Measurements from ENCODE around the gene STX10.

DNA sequence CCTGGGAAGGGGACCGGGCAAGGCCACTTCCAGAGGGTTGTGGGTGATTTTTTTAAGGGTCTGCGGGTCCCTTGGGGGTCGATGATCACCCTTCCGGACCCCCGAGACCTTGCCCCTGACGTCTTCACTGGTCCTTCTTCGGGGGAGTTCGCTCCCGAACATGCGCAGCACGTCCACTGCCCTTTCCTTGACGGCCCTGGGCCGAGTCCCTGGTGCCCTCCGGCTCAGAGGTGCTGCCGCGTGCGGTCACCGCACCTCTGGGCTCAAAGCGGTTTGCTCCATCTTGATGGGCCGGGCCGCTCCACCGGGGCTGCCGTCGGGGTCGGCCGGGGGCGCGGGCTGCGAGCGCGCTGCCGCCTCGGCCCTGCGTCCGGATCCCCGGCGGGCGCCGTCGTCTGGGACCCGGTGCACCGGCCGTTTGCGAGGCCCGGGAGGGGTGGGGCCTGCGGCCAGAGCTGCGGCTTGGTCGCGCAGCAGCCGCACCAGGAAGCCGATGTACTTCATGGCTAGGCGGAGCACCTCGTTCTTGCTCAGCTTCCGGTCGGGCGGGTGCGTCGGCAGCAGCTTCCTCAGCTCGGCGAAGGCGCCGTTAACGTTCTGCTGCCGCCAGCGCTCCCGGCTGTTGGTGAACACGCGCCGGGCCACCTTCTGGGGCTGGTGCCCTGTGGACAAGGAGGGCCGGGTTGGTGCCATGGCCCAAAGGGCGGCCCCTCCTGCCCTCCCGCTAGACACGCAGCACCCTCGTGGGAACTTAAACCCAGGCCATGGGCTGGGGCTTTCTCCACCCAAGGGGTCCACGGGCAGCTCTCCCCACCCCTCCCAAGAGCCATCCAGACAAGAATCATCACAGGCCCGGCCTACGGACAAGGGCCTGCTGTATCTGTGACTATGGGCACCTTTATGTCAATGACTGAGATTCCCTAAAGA lies 50.8 kb downstream of the STX10 start:
- TF ChIP-seq, protein P1, sequence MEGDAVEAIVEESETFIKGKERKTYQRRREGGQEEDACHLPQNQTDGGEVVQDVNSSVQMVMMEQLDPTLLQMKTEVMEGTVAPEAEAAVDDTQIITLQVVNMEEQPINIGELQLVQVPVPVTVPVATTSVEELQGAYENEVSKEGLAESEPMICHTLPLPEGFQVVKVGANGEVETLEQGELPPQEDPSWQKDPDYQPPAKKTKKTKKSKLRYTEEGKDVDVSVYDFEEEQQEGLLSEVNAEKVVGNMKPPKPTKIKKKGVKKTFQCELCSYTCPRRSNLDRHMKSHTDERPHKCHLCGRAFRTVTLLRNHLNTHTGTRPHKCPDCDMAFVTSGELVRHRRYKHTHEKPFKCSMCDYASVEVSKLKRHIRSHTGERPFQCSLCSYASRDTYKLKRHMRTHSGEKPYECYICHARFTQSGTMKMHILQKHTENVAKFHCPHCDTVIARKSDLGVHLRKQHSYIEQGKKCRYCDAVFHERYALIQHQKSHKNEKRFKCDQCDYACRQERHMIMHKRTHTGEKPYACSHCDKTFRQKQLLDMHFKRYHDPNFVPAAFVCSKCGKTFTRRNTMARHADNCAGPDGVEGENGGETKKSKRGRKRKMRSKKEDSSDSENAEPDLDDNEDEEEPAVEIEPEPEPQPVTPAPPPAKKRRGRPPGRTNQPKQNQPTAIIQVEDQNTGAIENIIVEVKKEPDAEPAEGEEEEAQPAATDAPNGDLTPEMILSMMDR (conservative IDR thresholded peaks at IDR 0.05) = no peak
- no peak for TF ChIP-seq ZFX (IDR thresholded peaks at IDR 0.05)

Measured in C4-2B (cell line).